HepG2 (cell line): ENCODE results near the gene PSMB9. TPM values are rescaled to one million over a fixed set of nuclear protein-coding genes. Genes with fewer than 3 reads are reported as not detected.

Experiments
- CSRNP2 ChIP-seq: sonication (generic); formaldehyde crosslinking; conservative IDR thresholded peaks from 2 replicates; pipeline ENCODE4 v1.8.0; 2022; ENCODE audit warnings: low read depth, missing genetic modification reagents
- GMEB2 ChIP-seq: IDR thresholded peaks from 2 replicates; pipeline ENCODE4 v1.6.1; 2016; ENCODE audit warnings: missing biosample characterization, missing genetic modification reagents, low read depth
- IRF9 ChIP-seq: sonication (generic); formaldehyde crosslinking; IDR thresholded peaks from 2 replicates; pipeline ENCODE4 v1.8.0; 2022; ENCODE audit warnings: missing genetic modification reagents, mild to moderate bottlenecking, borderline replicate concordance
- NCOA1 ChIP-seq: sonication (generic); formaldehyde crosslinking; IDR thresholded peaks from 2 replicates; pipeline ENCODE4 v1.9.0; 2021; ENCODE audit warnings: missing genetic modification reagents
- NFE2L2 ChIP-seq: fragments of 150-350 bp; IDR thresholded peaks from 2 replicates; pipeline ENCODE4 v1.6.1; 2014; ENCODE audit warnings: low read length
- NR1H2 ChIP-seq: sonication (generic); formaldehyde crosslinking; IDR thresholded peaks from 2 replicates; pipeline ENCODE4 v1.8.1; 2022; ENCODE audit warnings: low read depth, missing genetic modification reagents, borderline replicate concordance
- ZMYM2 ChIP-seq: sonication (generic); formaldehyde crosslinking; IDR thresholded peaks from 2 replicates; pipeline ENCODE4 v1.8.0; 2022; ENCODE audit warnings: mild to moderate bottlenecking, missing genetic modification reagents
- ZNF432 ChIP-seq: sonication (generic); formaldehyde crosslinking; IDR thresholded peaks from 2 replicates; pipeline ENCODE4 v1.5.0; 2020; ENCODE audit warnings: missing genetic modification reagents, mild to moderate bottlenecking, borderline replicate concordance
- ZNF770 ChIP-seq: sonication (generic); formaldehyde crosslinking; IDR thresholded peaks from 2 replicates; pipeline ENCODE4 v1.5.0; 2020; ENCODE audit warnings: mild to moderate bottlenecking, missing genetic modification reagents
- polyA plus RNA-seq, 8 experiments: library from polyadenylated mRNA; depleted of rRNA in 3 of 8; stranded (reverse) in 7 of 8; unstranded in 1 of 8; fragments of >200 nt; fragmentation: Illumina TruSeq in 4 of 8; extraction: Trizol in 4 of 8; gene quantifications; 2 replicates each; pipeline versions ENCODE4 v1.2.1 to v1.2.3, GENCODE V29; 2011 to 2016; ENCODE audit warnings: low read depth in 4 of 8, missing spikeins in 1 of 8, mixed read lengths in 1 of 8; ENCODE audit not compliant: insufficient read depth in 1 of 8
- total RNA-seq, 5 experiments: library from RNA; depleted of rRNA; stranded (reverse); fragments of >200 nt; fragmentation: Illumina TruSeq; extraction: Trizol; gene quantifications; 2 replicates each; pipeline ENCODE4 v1.2.3, GENCODE V29; 2016; ENCODE audit warnings: low read depth in 1 of 5
- TF ChIP-seq, protein P1 (sequence below): sonication (generic); formaldehyde crosslinking; IDR thresholded peaks from 2 replicates; pipeline ENCODE4 v1.4.0; 2020; ENCODE audit warnings: mild to moderate bottlenecking, missing genetic modification reagents
- TF ChIP-seq, protein P2 (sequence below): sonication (generic); formaldehyde crosslinking; IDR thresholded peaks from 2 replicates; pipeline ENCODE4 v1.4.0; 2020; ENCODE audit warnings: missing genetic modification reagents
- TF ChIP-seq, protein P3 (sequence below): sonication (generic); formaldehyde crosslinking; IDR thresholded peaks from 2 replicates; pipeline ENCODE4 v1.5.1; 2020; ENCODE audit warnings: missing genetic modification reagents, mild to moderate bottlenecking, borderline replicate concordance
- TF ChIP-seq, protein P4 (sequence below): sonication (generic); formaldehyde crosslinking; IDR thresholded peaks from 2 replicates; pipeline ENCODE4 v1.4.0; 2020; ENCODE audit warnings: low read depth, mild to moderate bottlenecking, missing genetic modification reagents

PSMB9 gene
- total and polyA plus RNA-seq, 2 of the 13 experiments (the other 11 are each of a cell fraction or from before 2014, with no cell fraction given) = 15.6 to 16.0 TPM

DNA sequence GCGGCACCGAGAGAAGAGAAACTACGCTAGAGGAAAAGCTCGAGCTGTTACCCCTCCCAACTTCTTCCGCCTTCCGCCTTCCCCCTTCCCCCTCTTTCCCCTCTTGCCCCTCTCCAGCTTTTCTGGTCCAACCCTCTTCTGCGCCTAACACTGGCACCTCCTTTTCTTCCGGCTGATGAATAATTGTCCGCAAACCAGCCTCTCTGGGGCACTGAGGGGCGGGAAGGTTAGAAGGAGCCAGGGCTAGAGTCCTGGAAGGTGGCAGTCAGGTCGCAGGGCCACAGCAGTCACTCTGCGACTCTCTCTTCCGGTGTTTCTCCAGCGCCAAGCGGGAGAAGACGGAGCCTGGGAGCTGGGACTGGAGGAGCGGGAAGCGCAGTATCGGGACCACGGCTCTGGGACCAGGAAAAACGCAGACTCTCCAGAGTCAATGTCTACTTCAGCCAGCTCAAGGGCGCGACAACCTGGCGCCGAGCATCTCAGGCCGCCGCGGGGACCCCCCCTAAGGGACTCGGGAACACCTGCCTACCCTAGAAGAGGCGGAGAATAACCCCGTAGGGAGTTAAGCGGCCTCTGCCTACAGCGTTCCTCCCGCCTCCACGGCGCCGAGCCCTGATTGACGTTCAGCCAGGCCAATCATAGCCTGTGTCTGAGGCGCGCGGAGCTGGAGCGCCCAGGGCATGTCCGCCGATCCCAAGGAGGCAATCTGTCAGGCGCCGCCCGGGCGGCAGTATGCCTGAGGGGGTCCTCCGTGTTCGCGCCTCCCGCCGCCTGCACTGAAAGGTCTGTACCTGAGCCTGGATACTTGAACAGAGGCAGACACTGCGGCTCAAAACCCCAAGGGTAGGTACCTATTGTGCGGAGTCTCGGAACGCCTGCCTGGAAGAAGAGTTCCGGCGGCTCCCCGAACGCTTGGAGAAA, 40.4 kb downstream of the PSMB9 start (continued):
- TF ChIP-seq GMEB2 (CRISPR knock-in tag) (peak; percentile 43; the same call in 1 of the 2 replicates), CSRNP2 (CRISPR knock-in tag) (no peak), NR1H2 (CRISPR knock-in tag) (no peak; the same call in 1 of the 2 replicates), NCOA1 (CRISPR knock-in tag) (no peak), ZNF432 (no peak), NFE2L2 (no peak), ZMYM2 (peak; percentile 33; the same call in 1 of the 2 replicates), IRF9 (CRISPR knock-in tag) (peak; percentile 65; the same call in 1 of the 2 replicates), ZNF770 (peak; percentile 49; the same call in 1 of the 2 replicates)
- TF ChIP-seq, protein P1, sequence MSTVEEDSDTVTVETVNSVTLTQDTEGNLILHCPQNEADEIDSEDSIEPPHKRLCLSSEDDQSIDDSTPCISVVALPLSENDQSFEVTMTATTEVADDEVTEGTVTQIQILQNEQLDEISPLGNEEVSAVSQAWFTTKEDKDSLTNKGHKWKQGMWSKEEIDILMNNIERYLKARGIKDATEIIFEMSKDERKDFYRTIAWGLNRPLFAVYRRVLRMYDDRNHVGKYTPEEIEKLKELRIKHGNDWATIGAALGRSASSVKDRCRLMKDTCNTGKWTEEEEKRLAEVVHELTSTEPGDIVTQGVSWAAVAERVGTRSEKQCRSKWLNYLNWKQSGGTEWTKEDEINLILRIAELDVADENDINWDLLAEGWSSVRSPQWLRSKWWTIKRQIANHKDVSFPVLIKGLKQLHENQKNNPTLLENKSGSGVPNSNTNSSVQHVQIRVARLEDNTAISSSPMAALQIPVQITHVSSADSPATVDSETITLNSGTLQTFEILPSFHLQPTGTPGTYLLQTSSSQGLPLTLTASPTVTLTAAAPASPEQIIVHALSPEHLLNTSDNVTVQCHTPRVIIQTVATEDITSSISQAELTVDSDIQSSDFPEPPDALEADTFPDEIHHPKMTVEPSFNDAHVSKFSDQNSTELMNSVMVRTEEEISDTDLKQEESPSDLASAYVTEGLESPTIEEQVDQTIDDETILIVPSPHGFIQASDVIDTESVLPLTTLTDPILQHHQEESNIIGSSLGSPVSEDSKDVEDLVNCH (CRISPR knock-in tag) = 0 out of 2 replicates have a peak, but pooled peaks have one; percentile 9
- TF ChIP-seq, protein P2, sequence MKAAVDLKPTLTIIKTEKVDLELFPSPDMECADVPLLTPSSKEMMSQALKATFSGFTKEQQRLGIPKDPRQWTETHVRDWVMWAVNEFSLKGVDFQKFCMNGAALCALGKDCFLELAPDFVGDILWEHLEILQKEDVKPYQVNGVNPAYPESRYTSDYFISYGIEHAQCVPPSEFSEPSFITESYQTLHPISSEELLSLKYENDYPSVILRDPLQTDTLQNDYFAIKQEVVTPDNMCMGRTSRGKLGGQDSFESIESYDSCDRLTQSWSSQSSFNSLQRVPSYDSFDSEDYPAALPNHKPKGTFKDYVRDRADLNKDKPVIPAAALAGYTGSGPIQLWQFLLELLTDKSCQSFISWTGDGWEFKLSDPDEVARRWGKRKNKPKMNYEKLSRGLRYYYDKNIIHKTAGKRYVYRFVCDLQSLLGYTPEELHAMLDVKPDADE = no peak
- TF ChIP-seq, protein P3, sequence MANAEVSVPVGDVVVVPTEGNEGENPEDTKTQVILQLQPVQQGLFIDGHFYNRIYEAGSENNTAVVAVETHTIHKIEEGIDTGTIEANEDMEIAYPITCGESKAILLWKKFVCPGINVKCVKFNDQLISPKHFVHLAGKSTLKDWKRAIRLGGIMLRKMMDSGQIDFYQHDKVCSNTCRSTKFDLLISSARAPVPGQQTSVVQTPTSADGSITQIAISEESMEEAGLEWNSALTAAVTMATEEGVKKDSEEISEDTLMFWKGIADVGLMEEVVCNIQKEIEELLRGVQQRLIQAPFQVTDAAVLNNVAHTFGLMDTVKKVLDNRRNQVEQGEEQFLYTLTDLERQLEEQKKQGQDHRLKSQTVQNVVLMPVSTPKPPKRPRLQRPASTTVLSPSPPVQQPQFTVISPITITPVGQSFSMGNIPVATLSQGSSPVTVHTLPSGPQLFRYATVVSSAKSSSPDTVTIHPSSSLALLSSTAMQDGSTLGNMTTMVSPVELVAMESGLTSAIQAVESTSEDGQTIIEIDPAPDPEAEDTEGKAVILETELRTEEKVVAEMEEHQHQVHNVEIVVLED (CRISPR knock-in tag) = peak; percentile 89
- TF ChIP-seq, protein P4, sequence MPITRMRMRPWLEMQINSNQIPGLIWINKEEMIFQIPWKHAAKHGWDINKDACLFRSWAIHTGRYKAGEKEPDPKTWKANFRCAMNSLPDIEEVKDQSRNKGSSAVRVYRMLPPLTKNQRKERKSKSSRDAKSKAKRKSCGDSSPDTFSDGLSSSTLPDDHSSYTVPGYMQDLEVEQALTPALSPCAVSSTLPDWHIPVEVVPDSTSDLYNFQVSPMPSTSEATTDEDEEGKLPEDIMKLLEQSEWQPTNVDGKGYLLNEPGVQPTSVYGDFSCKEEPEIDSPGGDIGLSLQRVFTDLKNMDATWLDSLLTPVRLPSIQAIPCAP (CRISPR knock-in tag) = no peak
